ENCODE results near the gene DCAKD.
A peak's percentile ranks its signal among the peaks of the same experiment; 100 is the strongest.

The DCAKD gene

GRCh38 chr17:45048795-45049563, 2.5 kb downstream of the DCAKD start:
- Histone ChIP-seq H3K4me3 (replicated peaks; ENCODE audit: low read depth, low read length) (no peak overlapping the region), H3K27me3 (replicated peaks; ENCODE audit: control insufficient read depth, insufficient read depth, low read length) (no peaks in the 10 kb centered on the region), H3K36me3 (ENCODE audit: control insufficient read depth, insufficient read depth, low read length) (peaks cover under 1% of the 10 kb centered on the region; the same call in 1 of the 2 replicates)
- peak; percentile 18 for TF ChIP-seq CTCF (IDR thresholded peaks at IDR 0.05; ENCODE audit: insufficient read depth, low read length, poor library complexity, severe bottlenecking)
- DNase-seq (ENCODE audit: extremely low read depth, insufficient read length) = no peak

DNA sequence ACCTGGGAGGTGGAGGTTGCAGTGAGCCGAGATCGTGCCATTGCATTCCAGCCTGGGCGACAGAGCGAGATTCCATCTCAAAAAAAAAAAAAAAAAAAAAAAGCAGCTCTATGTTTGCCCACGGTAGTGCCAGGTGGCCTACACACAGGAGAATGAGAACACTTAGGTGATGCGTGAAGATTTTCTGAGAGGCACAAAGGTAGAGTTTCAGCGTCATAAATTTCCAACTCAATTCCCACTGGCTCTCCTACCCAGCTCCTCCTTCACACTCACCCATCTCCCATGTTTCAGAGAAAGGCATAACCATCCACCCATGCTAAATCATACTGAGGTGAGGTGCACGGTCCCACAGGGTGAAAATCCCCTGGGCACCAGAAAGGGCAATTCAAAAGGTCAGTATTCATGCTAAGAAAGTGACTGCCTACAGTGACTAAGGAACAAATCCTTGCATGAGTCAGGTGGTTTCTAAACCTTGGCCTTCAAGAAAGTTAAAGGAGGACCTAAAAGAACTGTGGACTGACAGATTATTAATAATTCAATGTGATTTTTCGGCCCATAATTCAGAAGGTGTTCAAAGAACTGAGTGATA, 4.8 kb downstream of the DCAKD start:
- no peak for DNase-seq (ENCODE audit: extremely low read depth, insufficient read length)
- Histone ChIP-seq H3K4me3 (replicated peaks; ENCODE audit: low read depth, low read length) (no peak overlapping the region), H3K27me3 (replicated peaks; ENCODE audit: control insufficient read depth, insufficient read depth, low read length) (no peaks in the 10 kb centered on the region), H3K36me3 (ENCODE audit: control insufficient read depth, insufficient read depth, low read length) (peaks cover 5% of the 10 kb centered on the region)
- TF ChIP-seq CTCF (IDR thresholded peaks at IDR 0.05; ENCODE audit: insufficient read depth, low read length, poor library complexity, severe bottlenecking) = no peak

DNA sequence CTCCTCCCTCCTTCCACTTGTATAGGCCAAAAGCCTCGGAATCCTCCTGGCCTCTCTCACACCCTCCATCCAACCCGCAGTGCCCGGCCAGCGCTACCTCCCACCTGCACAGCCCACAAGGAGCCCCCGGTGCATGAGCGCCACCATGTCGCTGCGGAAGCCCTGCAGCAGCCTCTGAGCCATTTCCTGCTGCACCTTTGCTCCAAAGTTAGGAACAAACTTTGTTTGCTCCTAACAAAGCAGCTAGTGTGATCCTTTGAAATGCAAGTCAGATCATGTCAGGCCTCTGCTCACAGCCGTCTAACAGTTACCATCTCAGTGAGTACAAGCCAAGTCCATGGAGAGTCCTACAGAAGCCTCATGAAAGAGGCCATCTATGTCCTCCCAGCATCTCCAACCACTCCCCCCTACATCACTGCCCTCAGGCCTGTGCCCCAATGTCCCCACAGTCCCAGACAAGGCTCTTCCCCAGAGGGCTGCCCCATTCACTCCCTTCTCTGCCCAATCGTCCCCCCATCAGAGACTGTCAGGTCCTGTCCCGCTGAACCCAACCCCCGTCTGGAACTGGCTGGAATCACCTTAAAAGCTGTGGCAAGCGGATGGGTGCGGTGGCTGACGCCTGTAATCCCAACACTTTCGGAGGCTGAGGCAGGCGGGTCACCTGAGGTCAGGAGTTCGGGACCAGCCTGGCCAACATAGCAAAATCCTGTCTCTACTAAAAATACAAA, 7.5 kb downstream of the DCAKD start:
- H3K36me3 ChIP-seq (ENCODE audit: control insufficient read depth, insufficient read depth, low read length) = peaks cover 6% of the 10 kb centered on the region
- no peak overlapping the region for H3K4me3 ChIP-seq (replicated peaks; ENCODE audit: low read depth, low read length)
- no peak for DNase-seq (ENCODE audit: extremely low read depth, insufficient read length)
- TF ChIP-seq CTCF (IDR thresholded peaks at IDR 0.05; ENCODE audit: insufficient read depth, low read length, poor library complexity, severe bottlenecking) = no peak
- H3K27me3 ChIP-seq (replicated peaks; ENCODE audit: control insufficient read depth, insufficient read depth, low read length) = no peaks in the 10 kb centered on the region

DNA sequence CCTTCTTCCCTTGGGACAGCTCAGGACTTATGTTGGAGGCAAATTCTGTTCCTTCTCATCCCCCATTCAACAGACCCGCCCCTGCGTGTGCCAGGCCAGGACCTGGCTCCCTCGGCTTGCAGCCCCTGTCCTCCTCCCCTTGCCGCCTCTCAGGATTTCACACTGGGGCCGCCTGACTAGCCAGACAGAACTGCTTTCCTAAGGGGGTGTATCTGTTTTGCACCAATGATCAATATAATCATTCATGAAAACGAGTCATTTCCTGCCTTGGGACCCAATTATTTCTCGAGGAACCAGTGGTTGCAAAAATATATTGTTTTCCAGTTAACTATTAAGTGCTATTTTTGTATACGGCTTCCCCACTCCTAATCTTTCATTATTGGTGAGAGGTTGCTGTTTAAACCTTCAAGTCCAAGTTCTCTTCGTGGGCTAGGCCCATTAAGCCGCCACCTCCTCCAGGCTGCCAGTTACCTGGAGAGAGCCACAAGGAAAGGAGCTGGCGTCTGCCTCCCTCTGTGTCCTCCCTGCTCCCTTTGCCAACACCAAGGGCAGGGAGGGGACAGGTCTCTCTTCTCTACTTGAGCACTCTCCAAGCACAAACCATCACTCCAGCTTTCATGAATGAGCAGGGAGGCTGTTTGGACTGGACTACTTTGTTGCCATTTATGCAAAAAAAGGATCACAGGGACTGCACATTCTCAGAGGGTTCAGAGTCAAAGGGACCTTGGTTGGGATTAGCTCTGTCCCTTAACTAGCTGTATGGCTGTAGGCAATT, 8.9 kb downstream of the DCAKD start:
- no peak for DNase-seq (ENCODE audit: extremely low read depth, insufficient read length)
- Histone ChIP-seq H3K4me3 (replicated peaks; ENCODE audit: low read depth, low read length) (no peak overlapping the region), H3K36me3 (ENCODE audit: control insufficient read depth, insufficient read depth, low read length) (peaks cover 7% of the 10 kb centered on the region), H3K27me3 (replicated peaks; ENCODE audit: control insufficient read depth, insufficient read depth, low read length) (no peaks in the 10 kb centered on the region)
- no peak for TF ChIP-seq CTCF (IDR thresholded peaks at IDR 0.05; ENCODE audit: insufficient read depth, low read length, poor library complexity, severe bottlenecking)

DNA sequence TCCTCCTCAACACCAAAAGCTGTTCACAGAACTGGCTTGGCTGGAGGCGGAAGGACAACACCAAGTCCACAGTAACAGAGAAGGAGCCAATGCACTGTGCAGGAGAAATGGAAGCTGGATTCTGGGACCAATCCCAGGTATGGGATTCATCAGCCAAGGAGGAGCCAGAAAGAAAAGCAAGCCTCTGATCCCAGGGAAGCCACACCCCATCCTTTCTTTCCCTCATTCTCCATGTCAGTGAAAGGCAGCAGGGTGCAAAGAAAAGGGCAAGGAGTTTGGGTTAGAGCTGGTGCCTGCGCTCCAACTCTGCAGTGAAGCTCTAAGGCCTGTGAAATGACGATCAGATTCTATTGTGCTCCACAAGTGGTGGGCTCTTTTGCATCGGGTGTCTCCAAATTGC, 11.0 kb downstream of the DCAKD start:
- DNase-seq (ENCODE audit: extremely low read depth, insufficient read length) = no peak
- H3K4me3 ChIP-seq (replicated peaks; ENCODE audit: low read depth, low read length) = no peak overlapping the region
- no peak for TF ChIP-seq CTCF (IDR thresholded peaks at IDR 0.05; ENCODE audit: insufficient read depth, low read length, poor library complexity, severe bottlenecking)
- H3K36me3 ChIP-seq (ENCODE audit: control insufficient read depth, insufficient read depth, low read length) = peaks cover 10% of the 10 kb centered on the region
- H3K27me3 ChIP-seq (replicated peaks; ENCODE audit: control insufficient read depth, insufficient read depth, low read length) = no peaks in the 10 kb centered on the region

Data from GM06990 (cell line).